ENCODE data around the gene SPR.

GRCh38 chr2:72896446-72896845 lies 9.2 kb downstream of the SPR start:
- no peak for TF ChIP-seq POLR2AphosphoS5 (IDR thresholded peaks at IDR 0.05)
- no peak for TF ChIP-seq POLR2A (IDR thresholded peaks at IDR 0.05)
